LNCaP clone FGC (cell line): ENCODE results near the gene HSD17B14.
"Not testable (repeated sequence)": the region's sequence is repeated elsewhere in the genome, so short reads cannot be mapped to it uniquely, and the experiment has no call there.

ENCODE experiments used
- DNase-seq: peaks from one replicate; pipeline ENCODE4 v3.0.0-alpha.2; 2011; ENCODE audit warnings: low read depth
- H3K4me3 ChIP-seq: 2 replicates; pipeline ENCODE4 v1.5.1; 2011; ENCODE audit warnings: mild to moderate bottlenecking, low read depth, low read length, control low read depth
- CTCF ChIP-seq: IDR thresholded peaks from 2 replicates; pipeline ENCODE4 v1.5.1; 2012; ENCODE audit warnings: mild to moderate bottlenecking; ENCODE audit not compliant: control insufficient read depth, insufficient read depth; ENCODE audit errors: extremely low read depth

HSD17B14 gene

GRCh38 chr19:48798937-48799336, 37.4 kb downstream of the HSD17B14 start:
- DNase-seq = no peak
- TF ChIP-seq CTCF = no peak
- H3K4me3 ChIP-seq = no peak overlapping the region

GRCh38 chr19:48797103-48797502, 39.2 kb downstream of the HSD17B14 start:
- no peak for TF ChIP-seq CTCF

GRCh38 chr19:48796298-48797083, 39.8 kb downstream of the HSD17B14 start:
- no peak for TF ChIP-seq CTCF
- DNase-seq = no peak

More at GRCh38 chr19:48797103-48797502, 39.2 kb downstream of the HSD17B14 start:
- no peak for DNase-seq
- H3K4me3 ChIP-seq = no peak overlapping the region

GRCh38 chr19:48795685-48796070, 40.6 kb downstream of the HSD17B14 start:
- no peak for DNase-seq
- no peak overlapping the region for H3K4me3 ChIP-seq
- TF ChIP-seq CTCF = no peak

More at GRCh38 chr19:48796298-48797083, 39.8 kb downstream of the HSD17B14 start:
- H3K4me3 ChIP-seq = no peak overlapping the region

GRCh38 chr19:48795055-48795684, 41.1 kb downstream of the HSD17B14 start:
- peak; percentile 62 for TF ChIP-seq CTCF
- peak overlapping the region; percentile 40 for H3K4me3 ChIP-seq

GRCh38 chr19:48794291-48794690, 42.0 kb downstream of the HSD17B14 start:
- no peak overlapping the region for H3K4me3 ChIP-seq
- no peak for TF ChIP-seq CTCF
- no peak for DNase-seq

More at GRCh38 chr19:48795055-48795684, 41.1 kb downstream of the HSD17B14 start:
- DNase-seq = peak; percentile 46

- no peak for TF ChIP-seq CTCF
- DNase-seq = no peak
- H3K4me3 ChIP-seq = no peak overlapping the region
These were observed 43.0 kb downstream of the HSD17B14 start for GRCh38 chr19:48793271-48793670.

- DNase-seq, H3K4me3 ChIP-seq: not testable (repeated sequence)
These were observed 49.0 kb downstream of the HSD17B14 start for GRCh38 chr19:48787331-48787730.

GRCh38 chr19:48786422-48786821, 49.9 kb downstream of the HSD17B14 start:
- H3K4me3 ChIP-seq, DNase-seq: not testable (repeated sequence)
